ENCODE data around the gene DBF4B. TPM values are rescaled to one million over a fixed set of nuclear protein-coding genes. Genes with fewer than 3 reads are reported as not detected.
"Not testable (repeated sequence)": the region's sequence is repeated elsewhere in the genome, so short reads cannot be mapped to it uniquely, and the experiment has no call there.

Gene DBF4B
- total RNA-seq, 4 donors from 2014 or later: 2.6 to 16.5 (median 4.1) TPM

GRCh38 chr17:44719444-44719843 lies 11.0 kb downstream of the DBF4B start:
- Histone ChIP-seq H3K4me1 (no peaks in the 10 kb centered on the region), H3K27ac (no peak overlapping the region), H3K36me3 (no peaks in the 10 kb centered on the region), H3K4me3 (no peak overlapping the region), H3K9me3 (no peaks in the 10 kb centered on the region), H3K27me3 (no peaks in the 10 kb centered on the region)
- TF ChIP-seq POLR2A (IDR thresholded peaks at IDR 0.05): no peak
- TF ChIP-seq, protein P1, sequence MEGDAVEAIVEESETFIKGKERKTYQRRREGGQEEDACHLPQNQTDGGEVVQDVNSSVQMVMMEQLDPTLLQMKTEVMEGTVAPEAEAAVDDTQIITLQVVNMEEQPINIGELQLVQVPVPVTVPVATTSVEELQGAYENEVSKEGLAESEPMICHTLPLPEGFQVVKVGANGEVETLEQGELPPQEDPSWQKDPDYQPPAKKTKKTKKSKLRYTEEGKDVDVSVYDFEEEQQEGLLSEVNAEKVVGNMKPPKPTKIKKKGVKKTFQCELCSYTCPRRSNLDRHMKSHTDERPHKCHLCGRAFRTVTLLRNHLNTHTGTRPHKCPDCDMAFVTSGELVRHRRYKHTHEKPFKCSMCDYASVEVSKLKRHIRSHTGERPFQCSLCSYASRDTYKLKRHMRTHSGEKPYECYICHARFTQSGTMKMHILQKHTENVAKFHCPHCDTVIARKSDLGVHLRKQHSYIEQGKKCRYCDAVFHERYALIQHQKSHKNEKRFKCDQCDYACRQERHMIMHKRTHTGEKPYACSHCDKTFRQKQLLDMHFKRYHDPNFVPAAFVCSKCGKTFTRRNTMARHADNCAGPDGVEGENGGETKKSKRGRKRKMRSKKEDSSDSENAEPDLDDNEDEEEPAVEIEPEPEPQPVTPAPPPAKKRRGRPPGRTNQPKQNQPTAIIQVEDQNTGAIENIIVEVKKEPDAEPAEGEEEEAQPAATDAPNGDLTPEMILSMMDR (IDR thresholded peaks at IDR 0.05): no peak
- no peak for DNase-seq

DNA sequence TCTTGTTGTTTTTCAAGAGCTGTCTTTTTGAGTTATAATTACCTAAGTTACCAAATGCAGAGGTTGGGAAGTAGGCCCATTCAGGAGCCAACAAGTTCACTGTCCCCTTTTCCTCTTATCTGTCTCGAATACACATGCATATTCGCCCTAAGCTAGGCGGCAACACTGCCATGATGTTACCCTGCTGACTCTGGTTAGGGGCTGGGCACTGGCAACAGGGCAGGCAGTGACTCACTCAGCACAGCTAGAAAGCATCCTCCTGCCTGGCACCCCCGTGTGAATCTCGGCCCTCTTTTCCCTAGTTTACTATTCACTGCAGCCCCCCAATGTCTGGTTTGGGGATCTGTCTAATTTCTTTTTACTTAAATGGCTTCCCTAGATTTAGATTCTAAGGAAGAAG lies 13.8 kb downstream of the DBF4B start:
- no peak for DNase-seq
- Histone ChIP-seq H3K4me1 (no peaks in the 10 kb centered on the region), H3K36me3 (no peaks in the 10 kb centered on the region), H3K4me3 (no peak overlapping the region), H3K27me3 (no peaks in the 10 kb centered on the region), H3K27ac (no peak overlapping the region), H3K9me3 (no peaks in the 10 kb centered on the region)
- TF ChIP-seq, protein P1 (IDR thresholded peaks at IDR 0.05): no peak
- TF ChIP-seq POLR2A (IDR thresholded peaks at IDR 0.05): no peak

GRCh38 chr17:44726121-44726520 lies 17.7 kb downstream of the DBF4B start:
- H3K4me1 ChIP-seq, H3K9me3 ChIP-seq, H3K27me3 ChIP-seq, DNase-seq, H3K27ac ChIP-seq, H3K36me3 ChIP-seq, H3K4me3 ChIP-seq: not testable (repeated sequence)

DNA sequence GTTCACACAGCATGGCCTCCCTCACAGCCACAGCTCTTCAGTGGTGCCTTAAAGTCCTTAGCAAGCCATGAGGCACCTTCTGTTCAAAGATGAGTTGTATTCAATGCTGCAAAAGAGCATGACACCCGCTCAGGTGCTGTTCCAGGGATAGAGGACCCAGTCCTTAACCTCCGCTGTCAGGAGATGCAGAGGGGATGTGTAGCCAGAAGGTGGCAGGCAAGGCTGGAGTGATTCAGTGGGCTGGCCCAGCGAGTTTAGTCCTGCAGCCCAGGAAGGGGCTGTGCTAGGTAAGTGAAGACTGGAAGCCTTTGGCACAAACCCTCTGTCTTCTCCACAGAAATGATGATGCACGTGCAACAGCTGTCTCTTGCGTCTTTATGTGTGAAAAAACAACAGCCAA lies 25.3 kb downstream of the DBF4B start:
- TF ChIP-seq, protein P1 (IDR thresholded peaks at IDR 0.05): no peak
- TF ChIP-seq POLR2A (IDR thresholded peaks at IDR 0.05): no peak

DNA sequence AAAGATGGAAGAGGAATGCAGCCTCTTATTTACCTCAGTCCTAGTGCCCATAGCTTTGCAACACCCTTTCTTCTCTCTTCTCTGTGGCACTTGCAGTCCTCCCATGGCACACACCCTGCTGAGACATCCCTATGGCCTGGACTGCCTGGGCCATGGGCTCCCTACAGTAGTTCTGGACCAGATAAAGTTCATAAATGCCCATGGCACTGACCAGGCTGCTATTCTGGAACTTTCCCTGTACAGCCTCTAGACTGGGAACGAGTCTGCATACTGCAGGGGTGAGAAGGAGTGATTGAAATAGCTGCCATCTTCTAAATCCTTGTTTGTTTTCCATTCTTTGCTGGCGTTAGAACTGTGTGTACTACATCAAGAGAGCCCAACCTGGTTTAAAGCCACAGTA lies 25.8 kb downstream of the DBF4B start:
- Histone ChIP-seq H3K4me3 (no peak overlapping the region), H3K27me3 (no peaks in the 10 kb centered on the region), H3K4me1 (no peaks in the 10 kb centered on the region), H3K36me3 (peaks cover 0 to 3% (median 0%) of the 10 kb centered on the region in 3 donors), H3K27ac (no peak overlapping the region), H3K9me3 (no peaks in the 10 kb centered on the region)
- no peak for TF ChIP-seq POLR2A (IDR thresholded peaks at IDR 0.05)
- TF ChIP-seq, protein P1 (IDR thresholded peaks at IDR 0.05): no peak
- DNase-seq: no peak

More for the DNA sequence above, 25.3 kb downstream of the DBF4B start:
- Histone ChIP-seq H3K9me3 (no peaks in the 10 kb centered on the region), H3K36me3 (peaks cover 0 to 3% (median 0%) of the 10 kb centered on the region in 3 donors), H3K4me1 (no peaks in the 10 kb centered on the region), H3K27me3 (no peaks in the 10 kb centered on the region), H3K27ac (no peak overlapping the region), H3K4me3 (no peak overlapping the region)
- no peak for DNase-seq

- Histone ChIP-seq H3K9me3 (no peaks in the 10 kb centered on the region), H3K36me3 (no peaks in the 10 kb centered on the region), H3K27me3 (no peaks in the 10 kb centered on the region), H3K4me3 (no peak overlapping the region), H3K27ac (no peak overlapping the region), H3K4me1 (no peaks in the 10 kb centered on the region)
- TF ChIP-seq POLR2A (IDR thresholded peaks at IDR 0.05): no peak
- TF ChIP-seq, protein P1 (IDR thresholded peaks at IDR 0.05): no peak
- DNase-seq: no peak
These were observed 28.2 kb downstream of the DBF4B start for GRCh38 chr17:44736551-44737240.
